ENCODE data around the gene KRTAP19-3.

DNA sequence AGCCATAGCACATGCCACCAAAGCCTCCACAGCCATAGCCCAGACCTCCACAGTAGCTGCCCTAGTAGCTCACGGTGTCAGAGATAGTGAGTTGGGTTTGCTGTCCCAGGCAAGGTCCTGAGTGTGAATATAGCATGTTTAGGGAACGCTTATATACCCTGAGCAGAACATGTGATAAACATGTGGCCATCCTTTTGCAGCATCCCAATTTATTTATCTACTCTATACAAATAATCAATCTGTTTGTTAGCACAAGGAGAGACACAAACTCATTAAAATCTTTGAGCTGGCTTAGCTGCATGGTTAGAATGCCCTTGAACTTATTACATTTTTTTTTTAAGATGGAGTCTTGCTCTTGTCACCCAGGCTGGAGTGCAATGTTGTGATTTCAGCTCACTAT lies 4.5 kb downstream of the KRTAP19-3 start, which contains the start of gene KRTAP19-2:
- TF ChIP-seq EZH2 (IDR thresholded peaks at IDR 0.05; ENCODE audit: insufficient read depth, poor library complexity, severe bottlenecking) (no peak), EZH2phosphoT487 (IDR thresholded peaks at IDR 0.05; ENCODE audit: insufficient read depth, low read depth) (no peak)

All from GM23248 (cell line).